ENCODE results near the gene GPR173. TPM values are rescaled to one million over a fixed set of nuclear protein-coding genes. Genes with fewer than 3 reads are reported as not detected.

Gene GPR173
- total and polyA plus RNA-seq, 2 of the 8 experiments (the other 6 are each of a cell fraction or from before 2014, with no cell fraction given): 7.0 to 11.3 TPM

- TF ChIP-seq BRCA1 (IDR thresholded peaks at IDR 0.05; ENCODE audit: low read depth, low read length): no peak
- TF ChIP-seq SIN3A (conservative IDR thresholded peaks at IDR 0.05 in 1 of 2, IDR thresholded peaks at IDR 0.05 in 1 of 2; ENCODE audit: low read depth in 1 of 2, low read length in 2 of 2): peak in 1 of 2 experiments; percentile 65; a peak in 1 of 4 replicates
- TF ChIP-seq KDM5A (IDR thresholded peaks at IDR 0.05; ENCODE audit: low read length): no peak
- no peak for TF ChIP-seq BACH1 (IDR thresholded peaks at IDR 0.05; ENCODE audit: low read length)
- no peak for TF ChIP-seq CHD7 (IDR thresholded peaks at IDR 0.05; ENCODE audit: insufficient replicate concordance, low read length)
- peak; percentile 99 for TF ChIP-seq POLR2AphosphoS5 (IDR thresholded peaks at IDR 0.05; ENCODE audit: low read depth, low read length)
- TF ChIP-seq RNF2 (IDR thresholded peaks at IDR 0.05; ENCODE audit: borderline replicate concordance, low read depth, low read length, missing control alignments, poor library complexity, severe bottlenecking): no peak
- TF ChIP-seq CHD2 (IDR thresholded peaks at IDR 0.05; ENCODE audit: low read length): 0 out of 2 replicates have a peak, but pooled peaks have one; percentile 64
- TF ChIP-seq CREB1 (IDR thresholded peaks at IDR 0.05): peak; percentile 86
- no peak for TF ChIP-seq YY1 (IDR thresholded peaks at IDR 0.05; ENCODE audit: low read depth, low read length)
Measured at GRCh38 chrX:53081925-53082772, 33.6 kb downstream of the GPR173 start, which contains the start of gene TSPYL2 (continued).
